SK-N-SH (cell line): ENCODE data around the gene MOB2.

ENCODE experiments used
- CHD2 ChIP-seq: fragments of 150-350 bp; IDR thresholded peaks from 2 replicates; pipeline ENCODE4 v1.6.1; 2018; ENCODE audit warnings: low read length; ENCODE audit not compliant: partially characterized antibody
- FOXM1 ChIP-seq: IDR thresholded peaks from 2 replicates; pipeline ENCODE4 v1.4.0; 2012; ENCODE audit warnings: low read depth, mild to moderate bottlenecking
- RAD21 ChIP-seq: IDR thresholded peaks from 2 replicates; pipeline ENCODE4 v1.6.1; 2012; ENCODE audit warnings: mild to moderate bottlenecking, low read length
- RCOR1 ChIP-seq: fragments of 150-350 bp; IDR thresholded peaks from 2 replicates; pipeline ENCODE4 v1.6.1; 2017; ENCODE audit warnings: antibody characterized with exemption, low read length
- RFX5 ChIP-seq: IDR thresholded peaks from 2 replicates; pipeline ENCODE4 v1.6.1; 2012; ENCODE audit warnings: mild to moderate bottlenecking, improper control_type of control experiment, low read length
- SMC3 ChIP-seq: IDR thresholded peaks from 2 replicates; pipeline ENCODE4 v1.6.1; 2012; ENCODE audit warnings: low read depth, low read length, improper control_type of control experiment
- TAF1 ChIP-seq: IDR thresholded peaks from 2 replicates; pipeline ENCODE4 v1.6.1; 2012; ENCODE audit warnings: low read depth, mild to moderate bottlenecking, low read length, moderate library complexity, borderline replicate concordance
- TF ChIP-seq, protein P1 (sequence below): fragments of 200-600 bp; sonication (generic); IDR thresholded peaks from 2 replicates; pipeline ENCODE4 v1.6.1; 2017; ENCODE audit warnings: antibody characterized with exemption, mild to moderate bottlenecking, moderate library complexity
- TF ChIP-seq, protein P2 (sequence below): IDR thresholded peaks from 2 replicates; pipeline ENCODE4 v1.4.0; 2012; ENCODE audit warnings: low read depth
- TF ChIP-seq, protein P3 (sequence below): IDR thresholded peaks from 2 replicates; pipeline ENCODE4 v1.6.1; 2012; ENCODE audit warnings: mild to moderate bottlenecking, low read depth, low read length, moderate library complexity
- TF ChIP-seq, protein P4 (sequence below): IDR thresholded peaks from 2 replicates; pipeline ENCODE4 v1.4.0; 2012; ENCODE audit warnings: low read depth, borderline replicate concordance

DNA sequence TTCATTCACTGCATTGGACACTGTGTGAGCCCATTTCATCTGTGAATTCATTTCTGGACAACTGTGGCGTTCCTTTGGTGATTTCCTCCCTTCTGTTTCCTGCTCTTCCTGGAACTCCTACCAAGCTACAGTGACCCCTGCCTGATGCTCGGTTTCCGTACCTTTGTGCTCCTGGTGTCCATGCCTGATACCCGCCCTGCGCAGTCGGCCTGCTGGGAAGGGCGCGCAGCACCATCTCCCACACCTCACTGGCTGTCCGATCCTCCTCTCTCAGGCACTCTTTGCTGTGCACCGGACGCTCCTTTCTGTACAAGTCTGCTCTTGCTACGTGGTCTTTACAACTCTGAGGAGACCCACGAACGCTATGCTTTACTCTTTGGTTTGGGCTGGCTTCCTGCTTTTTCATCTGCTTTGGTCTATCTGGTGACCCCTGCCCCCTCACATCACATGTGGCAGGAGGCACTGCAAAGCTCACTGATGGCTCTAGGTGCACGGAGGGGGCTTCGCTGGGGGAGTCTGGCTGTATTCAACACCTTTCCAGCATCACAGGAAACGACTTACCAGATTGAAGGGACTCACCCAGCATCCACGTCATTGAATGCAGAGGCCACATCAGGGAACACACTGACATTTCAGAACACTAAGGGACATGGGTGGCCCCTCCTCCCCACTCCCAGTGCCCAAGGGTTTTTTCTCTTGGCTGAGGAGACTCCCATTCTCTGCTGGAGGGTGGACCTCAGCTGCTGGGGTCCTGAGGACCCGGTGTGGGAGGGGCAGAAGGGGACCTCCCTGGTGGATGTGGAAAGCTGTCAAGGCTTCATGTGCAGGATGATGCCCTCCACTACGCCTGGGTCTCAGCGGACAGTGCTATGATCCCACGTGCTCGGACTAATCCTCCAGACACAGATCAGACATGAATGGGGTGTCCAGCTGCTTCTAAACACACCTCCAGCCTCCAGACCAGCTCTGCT is 27.0 kb upstream of the MOB2 start:
- TF ChIP-seq, protein P1, sequence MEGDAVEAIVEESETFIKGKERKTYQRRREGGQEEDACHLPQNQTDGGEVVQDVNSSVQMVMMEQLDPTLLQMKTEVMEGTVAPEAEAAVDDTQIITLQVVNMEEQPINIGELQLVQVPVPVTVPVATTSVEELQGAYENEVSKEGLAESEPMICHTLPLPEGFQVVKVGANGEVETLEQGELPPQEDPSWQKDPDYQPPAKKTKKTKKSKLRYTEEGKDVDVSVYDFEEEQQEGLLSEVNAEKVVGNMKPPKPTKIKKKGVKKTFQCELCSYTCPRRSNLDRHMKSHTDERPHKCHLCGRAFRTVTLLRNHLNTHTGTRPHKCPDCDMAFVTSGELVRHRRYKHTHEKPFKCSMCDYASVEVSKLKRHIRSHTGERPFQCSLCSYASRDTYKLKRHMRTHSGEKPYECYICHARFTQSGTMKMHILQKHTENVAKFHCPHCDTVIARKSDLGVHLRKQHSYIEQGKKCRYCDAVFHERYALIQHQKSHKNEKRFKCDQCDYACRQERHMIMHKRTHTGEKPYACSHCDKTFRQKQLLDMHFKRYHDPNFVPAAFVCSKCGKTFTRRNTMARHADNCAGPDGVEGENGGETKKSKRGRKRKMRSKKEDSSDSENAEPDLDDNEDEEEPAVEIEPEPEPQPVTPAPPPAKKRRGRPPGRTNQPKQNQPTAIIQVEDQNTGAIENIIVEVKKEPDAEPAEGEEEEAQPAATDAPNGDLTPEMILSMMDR = no peak
- TF ChIP-seq, protein P2, sequence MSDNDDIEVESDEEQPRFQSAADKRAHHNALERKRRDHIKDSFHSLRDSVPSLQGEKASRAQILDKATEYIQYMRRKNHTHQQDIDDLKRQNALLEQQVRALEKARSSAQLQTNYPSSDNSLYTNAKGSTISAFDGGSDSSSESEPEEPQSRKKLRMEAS = no peak
- TF ChIP-seq SMC3 (no peak), RAD21 (no peak), TAF1 (no peak), RCOR1 (no peak), RFX5 (no peak), FOXM1 (no peak), CHD2 (no peak)
- TF ChIP-seq, protein P3, sequence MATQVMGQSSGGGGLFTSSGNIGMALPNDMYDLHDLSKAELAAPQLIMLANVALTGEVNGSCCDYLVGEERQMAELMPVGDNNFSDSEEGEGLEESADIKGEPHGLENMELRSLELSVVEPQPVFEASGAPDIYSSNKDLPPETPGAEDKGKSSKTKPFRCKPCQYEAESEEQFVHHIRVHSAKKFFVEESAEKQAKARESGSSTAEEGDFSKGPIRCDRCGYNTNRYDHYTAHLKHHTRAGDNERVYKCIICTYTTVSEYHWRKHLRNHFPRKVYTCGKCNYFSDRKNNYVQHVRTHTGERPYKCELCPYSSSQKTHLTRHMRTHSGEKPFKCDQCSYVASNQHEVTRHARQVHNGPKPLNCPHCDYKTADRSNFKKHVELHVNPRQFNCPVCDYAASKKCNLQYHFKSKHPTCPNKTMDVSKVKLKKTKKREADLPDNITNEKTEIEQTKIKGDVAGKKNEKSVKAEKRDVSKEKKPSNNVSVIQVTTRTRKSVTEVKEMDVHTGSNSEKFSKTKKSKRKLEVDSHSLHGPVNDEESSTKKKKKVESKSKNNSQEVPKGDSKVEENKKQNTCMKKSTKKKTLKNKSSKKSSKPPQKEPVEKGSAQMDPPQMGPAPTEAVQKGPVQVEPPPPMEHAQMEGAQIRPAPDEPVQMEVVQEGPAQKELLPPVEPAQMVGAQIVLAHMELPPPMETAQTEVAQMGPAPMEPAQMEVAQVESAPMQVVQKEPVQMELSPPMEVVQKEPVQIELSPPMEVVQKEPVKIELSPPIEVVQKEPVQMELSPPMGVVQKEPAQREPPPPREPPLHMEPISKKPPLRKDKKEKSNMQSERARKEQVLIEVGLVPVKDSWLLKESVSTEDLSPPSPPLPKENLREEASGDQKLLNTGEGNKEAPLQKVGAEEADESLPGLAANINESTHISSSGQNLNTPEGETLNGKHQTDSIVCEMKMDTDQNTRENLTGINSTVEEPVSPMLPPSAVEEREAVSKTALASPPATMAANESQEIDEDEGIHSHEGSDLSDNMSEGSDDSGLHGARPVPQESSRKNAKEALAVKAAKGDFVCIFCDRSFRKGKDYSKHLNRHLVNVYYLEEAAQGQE = no peak
- TF ChIP-seq, protein P4, sequence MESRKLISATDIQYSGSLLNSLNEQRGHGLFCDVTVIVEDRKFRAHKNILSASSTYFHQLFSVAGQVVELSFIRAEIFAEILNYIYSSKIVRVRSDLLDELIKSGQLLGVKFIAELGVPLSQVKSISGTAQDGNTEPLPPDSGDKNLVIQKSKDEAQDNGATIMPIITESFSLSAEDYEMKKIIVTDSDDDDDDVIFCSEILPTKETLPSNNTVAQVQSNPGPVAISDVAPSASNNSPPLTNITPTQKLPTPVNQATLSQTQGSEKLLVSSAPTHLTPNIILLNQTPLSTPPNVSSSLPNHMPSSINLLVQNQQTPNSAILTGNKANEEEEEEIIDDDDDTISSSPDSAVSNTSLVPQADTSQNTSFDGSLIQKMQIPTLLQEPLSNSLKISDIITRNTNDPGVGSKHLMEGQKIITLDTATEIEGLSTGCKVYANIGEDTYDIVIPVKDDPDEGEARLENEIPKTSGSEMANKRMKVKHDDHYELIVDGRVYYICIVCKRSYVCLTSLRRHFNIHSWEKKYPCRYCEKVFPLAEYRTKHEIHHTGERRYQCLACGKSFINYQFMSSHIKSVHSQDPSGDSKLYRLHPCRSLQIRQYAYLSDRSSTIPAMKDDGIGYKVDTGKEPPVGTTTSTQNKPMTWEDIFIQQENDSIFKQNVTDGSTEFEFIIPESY = no peak
